DMS153 treated with DMSO at 0.1 percent for 48 hours (cell line): ENCODE data around the gene RNF121.

ENCODE experiments used
- DNase-seq: peaks from one replicate; lab custom pipeline; 2025; ENCODE audit not compliant: unreplicated experiment; lab: John Stamatoyannopoulos, UW

Gene RNF121

DNA sequence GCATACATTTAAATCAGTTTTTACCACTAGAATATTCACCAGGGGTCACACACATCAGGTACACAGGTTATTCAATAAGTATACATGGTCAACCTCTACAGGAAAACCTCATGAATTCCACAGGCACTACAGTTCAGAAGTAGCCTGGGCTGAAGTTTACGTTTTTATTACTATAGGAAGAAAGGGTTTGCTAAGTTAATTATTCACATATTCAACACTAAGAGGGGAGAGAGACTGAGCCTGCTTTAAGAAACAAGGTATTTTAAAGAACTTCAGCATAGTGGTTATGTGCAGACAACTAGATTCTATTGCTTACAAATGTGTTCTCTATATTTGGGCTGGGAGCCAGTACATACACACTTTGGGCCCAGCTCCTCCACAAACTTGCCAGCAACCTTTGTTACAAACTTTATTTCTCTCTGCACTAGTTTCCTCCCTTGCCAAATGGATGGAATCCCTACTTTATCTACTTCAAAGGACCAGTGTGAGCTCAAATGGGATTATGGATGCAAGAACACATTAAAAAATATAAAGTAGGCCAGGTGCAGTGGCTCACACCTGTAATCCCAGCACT is 101.7 kb downstream of the RNF121 start:
- no peak for DNase-seq

- no peak for DNase-seq
Observed at GRCh38 chr11:72036687-72037086, 107.8 kb downstream of the RNF121 start.

GRCh38 chr11:72037554-72038311 is 108.9 kb downstream of the RNF121 start:
- DNase-seq = no peak

DNA sequence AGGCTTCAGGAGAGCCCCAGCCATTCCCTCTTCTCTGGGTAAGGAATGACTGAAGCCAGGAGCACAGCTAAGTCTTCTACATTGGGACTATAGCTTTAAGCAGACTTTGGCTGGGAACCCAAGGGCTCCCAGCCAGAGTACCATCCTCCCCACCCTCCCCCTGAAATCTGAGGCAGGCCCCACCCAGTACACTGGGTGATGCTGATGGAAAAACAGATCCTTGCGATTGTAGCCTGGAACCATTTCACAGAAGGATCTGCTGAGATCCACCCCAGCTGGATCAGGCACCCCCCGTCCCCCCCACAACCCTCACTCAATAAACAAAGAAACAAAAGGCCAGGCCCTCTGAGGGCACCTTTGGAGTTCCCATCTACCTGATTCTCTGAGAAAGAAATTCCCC is 109.6 kb downstream of the RNF121 start:
- DNase-seq = no peak

GRCh38 chr11:72039031-72039855 is 110.4 kb downstream of the RNF121 start:
- DNase-seq = no peak

DNA sequence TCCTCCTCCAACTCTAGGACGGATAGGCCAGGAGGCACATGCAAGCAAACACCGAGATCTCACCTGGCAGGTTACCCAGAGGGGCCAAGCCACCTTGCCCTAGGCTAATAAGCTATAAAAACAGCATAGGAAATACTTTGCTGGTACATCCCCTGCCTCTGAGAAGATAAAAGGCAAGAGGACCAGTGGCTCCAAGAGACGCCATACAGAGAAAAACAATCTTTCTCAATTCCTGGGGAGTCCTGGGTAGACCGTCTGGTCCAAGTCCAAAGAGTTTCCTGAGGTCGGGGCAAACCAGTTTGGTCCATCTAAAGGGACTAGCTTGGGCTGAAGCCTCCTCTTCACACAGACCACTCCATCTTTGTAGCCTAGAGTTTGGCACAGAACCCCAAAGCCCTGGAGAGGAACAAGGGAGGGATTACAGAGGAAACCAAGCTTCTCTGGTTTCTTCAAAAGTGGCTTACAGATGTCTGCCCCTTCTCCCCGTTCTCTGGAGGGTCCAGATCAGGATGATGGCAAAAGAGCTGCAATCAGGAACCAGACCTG is 111.1 kb downstream of the RNF121 start:
- no peak for DNase-seq

DNA sequence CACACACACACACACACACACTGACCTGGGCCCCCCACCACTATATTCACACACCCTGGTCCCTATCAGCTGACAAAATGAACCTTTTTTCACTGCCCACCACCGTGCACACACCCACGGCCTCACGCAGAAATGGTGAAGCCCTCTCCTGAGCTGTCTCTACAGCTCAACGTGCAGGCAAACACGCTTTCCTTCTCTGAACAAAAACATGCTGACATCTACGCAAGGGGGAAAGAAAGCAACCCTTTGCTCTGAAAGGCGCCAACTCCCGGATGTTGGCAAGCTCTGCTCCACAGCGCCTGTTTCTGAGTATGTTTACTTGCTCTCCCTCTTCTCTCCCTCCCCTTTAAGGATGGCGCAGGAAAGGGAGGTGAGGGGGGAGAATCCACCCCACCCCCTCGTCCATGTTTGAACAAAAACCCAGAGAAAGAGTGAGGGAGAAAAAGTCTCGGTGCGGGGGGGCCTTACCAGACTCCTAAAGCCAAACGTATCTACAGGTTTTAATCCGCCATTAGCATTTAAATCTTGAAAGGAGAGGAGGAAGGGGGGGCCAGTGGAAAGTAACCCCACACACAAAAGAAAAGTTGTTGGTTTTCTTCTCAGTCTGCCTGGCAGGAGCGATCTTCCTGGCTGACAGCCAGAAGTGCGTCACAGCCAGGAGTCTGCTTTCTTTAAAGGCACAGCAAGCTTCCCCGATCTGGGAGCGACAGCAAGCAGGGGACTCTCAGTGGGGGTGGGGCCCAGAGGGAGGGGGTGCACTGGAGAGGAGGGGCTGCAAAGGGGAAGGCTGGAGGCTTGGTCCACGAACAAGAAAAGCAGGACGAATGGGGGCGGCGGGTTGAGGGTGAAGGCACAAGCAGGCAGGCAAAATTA is 111.9 kb downstream of the RNF121 start:
- DNase-seq = peak; percentile 88

- DNase-seq = peak; percentile 68
Observed at GRCh38 chr11:72041364-72042063, 112.7 kb downstream of the RNF121 start.

DNA sequence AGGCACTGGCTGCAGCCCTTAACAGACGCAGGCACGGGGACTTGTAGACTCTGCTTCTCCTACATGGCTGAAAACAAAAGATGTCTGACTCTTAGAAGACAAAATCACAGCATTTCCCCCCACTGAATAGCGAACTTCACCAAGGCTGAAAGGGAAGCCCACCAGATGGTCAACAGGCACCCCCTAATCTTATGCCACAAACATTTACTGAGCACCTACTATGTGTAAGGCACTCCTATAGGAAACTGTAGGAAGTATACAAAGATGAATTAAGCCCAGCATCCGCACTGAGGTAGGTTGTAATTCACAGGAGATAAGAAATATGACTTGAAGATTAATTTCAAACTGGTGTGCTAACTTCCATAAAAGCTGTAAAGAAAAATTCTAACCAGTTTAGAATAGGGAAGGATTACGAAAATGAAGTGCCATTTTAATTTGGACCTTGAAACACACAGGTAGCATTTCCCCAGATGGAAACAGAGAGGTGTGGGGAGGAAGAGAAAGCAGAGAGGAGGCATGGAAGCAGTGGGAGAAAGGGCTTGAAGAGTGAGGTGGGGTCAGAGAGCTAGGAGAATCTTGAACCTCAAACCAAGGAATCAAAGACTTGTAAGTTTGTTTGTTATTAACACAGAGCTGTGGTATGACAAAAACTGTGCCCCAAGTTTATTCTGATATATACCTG is 113.4 kb downstream of the RNF121 start:
- DNase-seq = no peak

- DNase-seq = no peak
Observed at GRCh38 chr11:72045849-72046248, 117.0 kb downstream of the RNF121 start.
